Neural cell (in vitro differentiated cells): Measurements from ENCODE around the gene NDNF. TPM values are rescaled to one million over a fixed set of nuclear protein-coding genes. Genes with fewer than 3 reads are reported as not detected.

Experiments used
- H2AFZ ChIP-seq: fragments of 200-600, 300-800 bp; sonication (generic), shearing (Covaris generic); 2 replicates; pipeline ENCODE4 v1.6.0; 2014; ENCODE audit warnings: low read depth, mild to moderate bottlenecking, antibody characterized with exemption, low read length, moderate library complexity
- H3F3A ChIP-seq: fragments of 200-600 bp; shearing (Covaris generic); 2 replicates; pipeline ENCODE4 v1.6.1; 2016; ENCODE audit warnings: mild to moderate bottlenecking, moderate library complexity, mixed read lengths, antibody characterized with exemption, low read length; ENCODE audit not compliant: insufficient read depth, poor library complexity, severe bottlenecking
- H3K27ac ChIP-seq: fragments of 200-600, 300-800 bp; sonication (generic), shearing (Covaris generic); 2 replicates; pipeline ENCODE4 v1.5.1; 2014; ENCODE audit warnings: mild to moderate bottlenecking, low read length, moderate library complexity
- H3K27me3 ChIP-seq: fragments of 300-800, 200-600 bp; sonication (generic), shearing (Covaris generic); 2 replicates; pipeline ENCODE4 v1.6.0; 2014; ENCODE audit warnings: mild to moderate bottlenecking, low read depth, low read length, moderate library complexity; ENCODE audit not compliant: insufficient read depth
- H3K36me3 ChIP-seq: fragments of 300-800, 200-600 bp; sonication (generic), shearing (Covaris generic); 2 replicates; pipeline ENCODE4 v1.5.1; 2014; ENCODE audit warnings: mild to moderate bottlenecking, antibody characterized with exemption, low read length, moderate library complexity; ENCODE audit not compliant: insufficient read depth
- H3K4me2 ChIP-seq: fragments of 300-800, 200-600 bp; sonication (generic), shearing (Covaris generic); 2 replicates; pipeline ENCODE4 v1.6.0; 2014; ENCODE audit warnings: mild to moderate bottlenecking, low read length
- H3K4me3 ChIP-seq: fragments of 300-800, 200-600 bp; sonication (generic), shearing (Covaris generic); 2 replicates; pipeline ENCODE4 v1.5.1; 2014; ENCODE audit warnings: mild to moderate bottlenecking, low read length, moderate library complexity
- H3K79me2 ChIP-seq: fragments of 200-600 bp; shearing (Covaris generic); replicated peaks from 2 replicates; pipeline ENCODE4 v1.6.0; 2014; ENCODE audit warnings: mild to moderate bottlenecking, low read length, moderate library complexity; ENCODE audit not compliant: insufficient read depth
- H3K9ac ChIP-seq: fragments of 300-800, 200-600 bp; sonication (generic), shearing (Covaris generic); 2 replicates; pipeline ENCODE4 v1.6.1; 2016; ENCODE audit warnings: mild to moderate bottlenecking, low read length, mixed read lengths
- H3K9me2 ChIP-seq: fragments of 200-600 bp; shearing (Covaris generic); 2 replicates; pipeline ENCODE4 v1.6.1; 2016; ENCODE audit warnings: mild to moderate bottlenecking, low read length, mixed read lengths; ENCODE audit not compliant: insufficient read depth
- H3K9me3 ChIP-seq: fragments of 200-600, 300-800 bp; sonication (generic), shearing (Covaris generic); 2 replicates; pipeline ENCODE4 v1.6.1; 2016; ENCODE audit warnings: mild to moderate bottlenecking, mixed run types, low read length, moderate library complexity, mixed read lengths
- H4K20me1 ChIP-seq: fragments of 200-600 bp; shearing (Covaris generic); 2 replicates; pipeline ENCODE4 v1.6.1; 2016; ENCODE audit warnings: mild to moderate bottlenecking, mixed run types; ENCODE audit not compliant: insufficient read depth
- CTCF ChIP-seq: fragments of 450-650 bp; IDR thresholded peaks from 2 replicates; pipeline ENCODE4 v1.5.1; 2014; ENCODE audit warnings: antibody characterized with exemption, mild to moderate bottlenecking, moderate library complexity; ENCODE audit not compliant: poor library complexity, severe bottlenecking
- EP300 ChIP-seq: fragments of 450-650 bp; conservative IDR thresholded peaks from 2 replicates; pipeline ENCODE4 v1.6.1; 2014; ENCODE audit warnings: antibody characterized with exemption, mild to moderate bottlenecking, moderate library complexity; ENCODE audit not compliant: poor library complexity, severe bottlenecking
- EZH2 ChIP-seq: fragments of 200-600, 300-800 bp; shearing (Covaris generic), sonication (generic); IDR thresholded peaks from 2 replicates; pipeline ENCODE4 v1.6.1; 2014; ENCODE audit warnings: antibody characterized with exemption, low read length, borderline replicate concordance, mild to moderate bottlenecking; ENCODE audit not compliant: insufficient read depth, poor library complexity, severe bottlenecking
- MXI1 ChIP-seq: fragments of 450-650 bp; conservative IDR thresholded peaks from 2 replicates; pipeline ENCODE4 v1.6.1; 2014; ENCODE audit warnings: antibody characterized with exemption, mild to moderate bottlenecking; ENCODE audit not compliant: poor library complexity, severe bottlenecking
- POLR2AphosphoS5 ChIP-seq: IDR thresholded peaks from 2 replicates; pipeline ENCODE4 v1.6.1; 2012
- RAD21 ChIP-seq: fragments of 450-650 bp; conservative IDR thresholded peaks from 2 replicates; pipeline ENCODE4 v1.6.1; 2014; ENCODE audit warnings: antibody characterized with exemption, mild to moderate bottlenecking, moderate library complexity
- REST ChIP-seq: IDR thresholded peaks from 2 replicates; pipeline ENCODE4 v1.6.1; 2012; ENCODE audit warnings: borderline replicate concordance
- SMC3 ChIP-seq: fragments of 450-650 bp; conservative IDR thresholded peaks from 2 replicates; pipeline ENCODE4 v1.6.1; 2014; ENCODE audit warnings: antibody characterized with exemption, mild to moderate bottlenecking, moderate library complexity; ENCODE audit not compliant: poor library complexity
- TAF1 ChIP-seq: IDR thresholded peaks from 2 replicates; pipeline ENCODE4 v1.6.1; 2012; ENCODE audit warnings: low read depth
- polyA plus RNA-seq: library from polyadenylated mRNA; depleted of rRNA; stranded (reverse); fragments of >200 nt; gene quantifications from 2 replicates; pipeline ENCODE4 v1.2.3, GENCODE V29; 2014

Gene NDNF
- polyA plus RNA-seq, 1 donor from 2014 or later: 4.3 TPM

GRCh38 chr4:121088867-121089266 lies 16.5 kb upstream of the NDNF start:
- Histone ChIP-seq H3K27ac (no peak overlapping the region), H3F3A (no peaks in the 10 kb centered on the region), H3K4me3 (no peak overlapping the region), H3K36me3 (no peaks in the 10 kb centered on the region), H4K20me1 (no peaks in the 10 kb centered on the region), H3K4me2 (no peak overlapping the region), H3K9me3 (no peaks in the 10 kb centered on the region), H3K79me2 (no peaks in the 10 kb centered on the region), H3K9ac (no peak overlapping the region), H3K27me3 (no peaks in the 10 kb centered on the region), H3K9me2 (no peaks in the 10 kb centered on the region), H2AFZ (no peak overlapping the region)
- TF ChIP-seq EP300 (no peak), SMC3 (no peak), TAF1 (no peak), RAD21 (no peak), EZH2 (no peak), MXI1 (no peak), CTCF (no peak)

- H4K20me1 ChIP-seq: no peaks in the 10 kb centered on the region
- H3K36me3 ChIP-seq: no peaks in the 10 kb centered on the region
- no peaks in the 10 kb centered on the region for H3K9me3 ChIP-seq
- no peak overlapping the region for H2AFZ ChIP-seq
- no peaks in the 10 kb centered on the region for H3F3A ChIP-seq
- H3K9ac ChIP-seq: no peak overlapping the region
- TF ChIP-seq REST (no peak), EZH2 (no peak), MXI1 (no peak), EP300 (no peak), SMC3 (no peak), TAF1 (no peak), RAD21 (no peak), POLR2AphosphoS5 (no peak), CTCF (no peak)
- no peak overlapping the region for H3K4me3 ChIP-seq
- no peaks in the 10 kb centered on the region for H3K9me2 ChIP-seq
- H3K79me2 ChIP-seq: no peaks in the 10 kb centered on the region
- H3K27me3 ChIP-seq: peaks cover 4% of the 10 kb centered on the region
- H3K4me2 ChIP-seq: no peak overlapping the region
- H3K27ac ChIP-seq: no peak overlapping the region
Measured at GRCh38 chr4:121079376-121079775, 7.0 kb upstream of the NDNF start.
